ENCODE data around the gene ADCY5. TPM values are rescaled to one million over a fixed set of nuclear protein-coding genes. Genes with fewer than 3 reads are reported as not detected.

Gene ADCY5
- polyA plus RNA-seq, 2 of the 4 experiments (the other 2 are of a cell fraction), result 0.57 to 0.68 TPM

DNA sequence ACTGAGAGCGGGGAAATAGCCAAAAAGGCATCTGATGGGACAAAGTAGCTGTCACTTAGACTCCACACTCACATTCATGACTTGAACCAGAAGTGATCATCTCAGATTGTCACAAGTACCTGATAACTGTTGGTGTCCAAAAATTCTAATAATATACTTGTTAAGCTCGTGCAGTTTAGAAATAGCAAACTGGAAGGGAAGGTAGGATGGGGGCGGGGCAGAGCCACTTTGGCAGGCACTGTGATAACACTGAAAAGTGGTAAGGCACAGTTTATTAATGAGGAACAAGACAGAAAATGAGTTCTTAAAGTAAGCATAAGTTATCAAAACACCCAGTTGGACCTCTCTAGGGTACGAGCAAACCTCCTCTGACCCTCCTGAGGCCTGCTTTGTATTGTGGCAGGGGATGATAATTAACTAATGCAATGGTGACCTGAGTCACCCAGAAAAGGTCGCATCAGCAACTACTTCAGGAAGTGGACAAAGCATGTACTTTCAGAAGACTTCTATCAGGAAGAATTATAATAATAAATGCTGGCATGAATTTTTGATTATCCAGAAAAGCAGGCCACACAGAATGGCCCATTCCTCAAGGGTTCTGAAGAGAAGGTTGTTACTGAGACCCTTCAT lies 54.4 kb downstream of the ADCY5 start:
- Histone ChIP-seq H3K4me3 (no peak overlapping the region), H3K4me1 (no peaks in the 10 kb centered on the region), H3K4me2 (no peak overlapping the region), H3K27ac (no peak overlapping the region), H3K9me3 (no peaks in the 10 kb centered on the region)
- 63% methylated on average over 5 of the region's 5 CpGs for WGBS (ENCODE audit: missing lambda C conversion rate)
- DNase-seq (ENCODE audit: low read depth in 1 of 2, low spot score in 1 of 2), result no peak
- no peak for FAIRE-seq
- TF ChIP-seq BHLHE40 (IDR thresholded peaks at IDR 0.05; ENCODE audit: low read depth, low read length) (no peak), SREBF2 (IDR thresholded peaks at IDR 0.05) (no peak), CEBPB (IDR thresholded peaks at IDR 0.05) (no peak), PHF8 (IDR thresholded peaks at IDR 0.05; ENCODE audit: borderline replicate concordance, low read depth) (no peak), HDAC2 (IDR thresholded peaks at IDR 0.05) (no peak)
- TF ChIP-seq, protein P1, sequence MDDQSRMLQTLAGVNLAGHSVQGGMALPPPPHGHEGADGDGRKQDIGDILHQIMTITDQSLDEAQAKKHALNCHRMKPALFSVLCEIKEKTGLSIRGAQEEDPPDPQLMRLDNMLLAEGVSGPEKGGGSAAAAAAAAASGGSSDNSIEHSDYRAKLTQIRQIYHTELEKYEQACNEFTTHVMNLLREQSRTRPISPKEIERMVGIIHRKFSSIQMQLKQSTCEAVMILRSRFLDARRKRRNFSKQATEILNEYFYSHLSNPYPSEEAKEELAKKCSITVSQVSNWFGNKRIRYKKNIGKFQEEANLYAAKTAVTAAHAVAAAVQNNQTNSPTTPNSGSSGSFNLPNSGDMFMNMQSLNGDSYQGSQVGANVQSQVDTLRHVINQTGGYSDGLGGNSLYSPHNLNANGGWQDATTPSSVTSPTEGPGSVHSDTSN (IDR thresholded peaks at IDR 0.05), result no peak
- TF ChIP-seq, protein P2, sequence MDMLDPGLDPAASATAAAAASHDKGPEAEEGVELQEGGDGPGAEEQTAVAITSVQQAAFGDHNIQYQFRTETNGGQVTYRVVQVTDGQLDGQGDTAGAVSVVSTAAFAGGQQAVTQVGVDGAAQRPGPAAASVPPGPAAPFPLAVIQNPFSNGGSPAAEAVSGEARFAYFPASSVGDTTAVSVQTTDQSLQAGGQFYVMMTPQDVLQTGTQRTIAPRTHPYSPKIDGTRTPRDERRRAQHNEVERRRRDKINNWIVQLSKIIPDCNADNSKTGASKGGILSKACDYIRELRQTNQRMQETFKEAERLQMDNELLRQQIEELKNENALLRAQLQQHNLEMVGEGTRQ (IDR thresholded peaks at IDR 0.05), result no peak
- ATAC-seq, result no peak
- POLR2A ChIA-PET, result no interaction called here
- CTCF ChIA-PET, result no interaction called here

DNA sequence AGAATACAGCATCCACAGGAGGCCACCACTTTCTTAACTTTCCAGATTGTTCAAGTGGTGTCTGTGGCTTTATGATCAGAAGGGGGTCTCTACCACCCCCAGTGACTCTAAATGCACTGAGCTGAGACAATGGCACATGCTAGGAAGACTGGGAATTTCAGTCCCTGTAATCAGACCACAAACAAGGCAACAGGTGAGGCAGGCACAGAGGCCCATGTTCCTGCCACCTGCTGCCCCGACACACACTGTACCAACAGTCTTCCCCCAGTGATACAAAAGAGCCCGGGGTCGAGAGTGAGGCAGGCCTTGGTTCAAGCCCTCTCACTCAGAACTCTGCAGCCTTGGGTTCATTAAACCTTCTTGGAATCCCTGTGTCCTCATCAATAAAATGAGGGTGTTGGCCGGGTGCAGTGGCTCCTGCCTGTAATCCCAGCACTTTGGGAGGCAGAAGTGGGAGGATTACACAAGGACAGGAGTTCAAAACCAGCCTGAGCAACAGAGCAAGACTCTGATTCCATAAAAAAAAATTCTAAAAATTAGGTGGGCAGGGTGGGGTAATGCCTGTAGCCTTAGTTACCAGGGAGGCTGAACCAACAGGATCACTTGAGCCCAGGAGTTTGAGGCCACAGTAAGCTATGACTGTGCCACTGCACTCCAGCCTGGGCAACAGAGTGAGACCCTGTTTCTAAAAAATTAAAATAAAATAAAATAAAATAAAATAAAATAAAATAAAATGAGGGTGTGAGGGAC lies 55.8 kb downstream of the ADCY5 start:
- Histone ChIP-seq H3K4me1 (no peaks in the 10 kb centered on the region), H3K27ac (no peak overlapping the region), H3K9me3 (no peaks in the 10 kb centered on the region), H3K4me2 (no peak overlapping the region), H3K4me3 (no peak overlapping the region)
- 46% methylated on average over 4 of the region's 4 CpGs for WGBS (ENCODE audit: missing lambda C conversion rate)
- ChIA-PET POLR2A (no interaction called here), CTCF (interaction anchor here (2.9 kb wide), 1 partner anchor 64 kb away, joined by 12 read pairs; no protein-coding TSS in a partner anchor)
- ATAC-seq (no peak), DNase-seq (ENCODE audit: low read depth in 1 of 2, low spot score in 1 of 2) (no peak), FAIRE-seq (no peak)
- TF ChIP-seq CBX2 (IDR thresholded peaks at IDR 0.05; ENCODE audit: borderline replicate concordance, low read depth) (no peak), EHMT2 (IDR thresholded peaks at IDR 0.05; ENCODE audit: low read depth) (no peak), RFX5 (IDR thresholded peaks at IDR 0.05) (no peak), HOXA7 (CRISPR knock-in tag; IDR thresholded peaks at IDR 0.05) (no peak), MAFK (IDR thresholded peaks at IDR 0.05; ENCODE audit: partially characterized antibody) (no peak)

DNA sequence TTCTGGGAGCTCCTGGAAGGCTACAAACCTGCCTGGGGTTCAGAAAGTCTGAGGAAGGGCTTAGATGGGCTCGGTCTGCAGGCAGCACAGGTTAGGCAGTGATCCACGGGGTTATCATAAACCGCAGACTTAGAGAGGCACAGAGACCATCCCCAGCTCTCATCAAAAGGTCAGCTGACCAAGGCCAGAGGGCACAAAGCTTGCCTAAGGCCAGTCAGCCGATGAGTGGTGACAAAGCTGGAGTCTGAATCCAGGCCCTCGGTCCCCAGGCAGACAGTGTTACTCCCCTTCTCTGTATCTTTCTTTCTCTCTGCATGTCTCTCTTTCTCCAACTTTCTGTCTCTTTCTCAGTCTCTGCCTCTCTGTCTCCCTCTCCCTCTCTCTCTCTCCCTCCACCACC lies 56.5 kb downstream of the ADCY5 start:
- H3K9me3 ChIP-seq, result no peaks in the 10 kb centered on the region
- DNase-seq (ENCODE audit: low read depth in 1 of 2, low spot score in 1 of 2) (no peak), ATAC-seq (no peak), FAIRE-seq (no peak)
- ChIA-PET POLR2A (no interaction called here), CTCF (interaction anchor here (2.9 kb wide), 1 partner anchor 63 kb away, joined by 12 read pairs; no protein-coding TSS in a partner anchor)
- H3K4me1 ChIP-seq, result no peaks in the 10 kb centered on the region
- TF ChIP-seq KDM5A (IDR thresholded peaks at IDR 0.05), result no peak
- no peak for TF ChIP-seq JUN (IDR thresholded peaks at IDR 0.05)
- no peak for TF ChIP-seq JUNB (IDR thresholded peaks at IDR 0.05)
- TF ChIP-seq CEBPB (IDR thresholded peaks at IDR 0.05), result no peak
- TF ChIP-seq HOXB5 (CRISPR knock-in tag; IDR thresholded peaks at IDR 0.05), result no peak
- TF ChIP-seq, protein P3, sequence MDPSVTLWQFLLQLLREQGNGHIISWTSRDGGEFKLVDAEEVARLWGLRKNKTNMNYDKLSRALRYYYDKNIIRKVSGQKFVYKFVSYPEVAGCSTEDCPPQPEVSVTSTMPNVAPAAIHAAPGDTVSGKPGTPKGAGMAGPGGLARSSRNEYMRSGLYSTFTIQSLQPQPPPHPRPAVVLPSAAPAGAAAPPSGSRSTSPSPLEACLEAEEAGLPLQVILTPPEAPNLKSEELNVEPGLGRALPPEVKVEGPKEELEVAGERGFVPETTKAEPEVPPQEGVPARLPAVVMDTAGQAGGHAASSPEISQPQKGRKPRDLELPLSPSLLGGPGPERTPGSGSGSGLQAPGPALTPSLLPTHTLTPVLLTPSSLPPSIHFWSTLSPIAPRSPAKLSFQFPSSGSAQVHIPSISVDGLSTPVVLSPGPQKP (IDR thresholded peaks at IDR 0.05; ENCODE audit: low read depth, low read length), result no peak
- no peak for TF ChIP-seq CHD2 (IDR thresholded peaks at IDR 0.05; ENCODE audit: low read length, partially characterized antibody)
- no peak for TF ChIP-seq ZC3H11A (IDR thresholded peaks at IDR 0.05)
- TF ChIP-seq HDAC2 (IDR thresholded peaks at IDR 0.05), result no peak
- no peak for TF ChIP-seq GATA3 (IDR thresholded peaks at IDR 0.05; ENCODE audit: borderline replicate concordance)
- TF ChIP-seq, protein P4, sequence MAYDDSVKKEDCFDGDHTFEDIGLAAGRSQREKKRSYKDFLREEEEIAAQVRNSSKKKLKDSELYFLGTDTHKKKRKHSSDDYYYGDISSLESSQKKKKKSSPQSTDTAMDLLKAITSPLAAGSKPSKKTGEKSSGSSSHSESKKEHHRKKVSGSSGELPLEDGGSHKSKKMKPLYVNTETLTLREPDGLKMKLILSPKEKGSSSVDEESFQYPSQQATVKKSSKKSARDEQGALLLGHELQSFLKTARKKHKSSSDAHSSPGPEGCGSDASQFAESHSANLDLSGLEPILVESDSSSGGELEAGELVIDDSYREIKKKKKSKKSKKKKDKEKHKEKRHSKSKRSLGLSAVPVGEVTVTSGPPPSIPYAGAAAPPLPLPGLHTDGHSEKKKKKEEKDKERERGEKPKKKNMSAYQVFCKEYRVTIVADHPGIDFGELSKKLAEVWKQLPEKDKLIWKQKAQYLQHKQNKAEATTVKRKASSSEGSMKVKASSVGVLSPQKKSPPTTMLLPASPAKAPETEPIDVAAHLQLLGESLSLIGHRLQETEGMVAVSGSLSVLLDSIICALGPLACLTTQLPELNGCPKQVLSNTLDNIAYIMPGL (CRISPR knock-in tag; IDR thresholded peaks at IDR 0.05; ENCODE audit: borderline replicate concordance), result no peak
- TF ChIP-seq MAZ (IDR thresholded peaks at IDR 0.05; ENCODE audit: borderline replicate concordance, low read depth, low read length), result no peak
- no peak for TF ChIP-seq POLR2A (IDR thresholded peaks at IDR 0.05; ENCODE audit: low read length)
- no peak for TF ChIP-seq HOXB13 (CRISPR knock-in tag; IDR thresholded peaks at IDR 0.05; ENCODE audit: low read depth)
- TF ChIP-seq HEYL (CRISPR knock-in tag; IDR thresholded peaks at IDR 0.05), result no peak
- no peak for TF ChIP-seq FOSL2 (IDR thresholded peaks at IDR 0.05)
- TF ChIP-seq FOSL2 (CRISPR knock-in tag; IDR thresholded peaks at IDR 0.05), result no peak
- TF ChIP-seq SREBF2 (IDR thresholded peaks at IDR 0.05), result no peak
- TF ChIP-seq TFCP2L1 (CRISPR knock-in tag; IDR thresholded peaks at IDR 0.05), result no peak
- no peak overlapping the region for H3K4me2 ChIP-seq
- H3K27ac ChIP-seq, result no peak overlapping the region
- 73% methylated on average over 5 of the region's 5 CpGs for WGBS (ENCODE audit: missing lambda C conversion rate)
- H3K4me3 ChIP-seq, result no peak overlapping the region

All from A549 (cell line).